Umbilical cord (tissue), 2 donors: ENCODE data around the gene PTPN2. TPM values are rescaled to one million over a fixed set of nuclear protein-coding genes. Genes with fewer than 3 reads are reported as not detected.
"Not testable (repeated sequence)": the region's sequence is repeated elsewhere in the genome, so short reads cannot be mapped to it uniquely, and the experiment has no call there.

Experiments used
- DNase-seq: peaks from one replicate; pipeline ENCODE4 v3.0.0-alpha.2; 2015; ENCODE audit warnings: low spot score
- total RNA-seq: library from RNA; depleted of rRNA; stranded (reverse); fragments of >200 nt; gene quantifications from one replicate; pipeline ENCODE4 v1.2.3, GENCODE V29; 2014; ENCODE audit warnings: low replicate concordance; ENCODE audit not compliant: insufficient read depth

PTPN2 gene
- 21.9 TPM for total RNA-seq

DNA sequence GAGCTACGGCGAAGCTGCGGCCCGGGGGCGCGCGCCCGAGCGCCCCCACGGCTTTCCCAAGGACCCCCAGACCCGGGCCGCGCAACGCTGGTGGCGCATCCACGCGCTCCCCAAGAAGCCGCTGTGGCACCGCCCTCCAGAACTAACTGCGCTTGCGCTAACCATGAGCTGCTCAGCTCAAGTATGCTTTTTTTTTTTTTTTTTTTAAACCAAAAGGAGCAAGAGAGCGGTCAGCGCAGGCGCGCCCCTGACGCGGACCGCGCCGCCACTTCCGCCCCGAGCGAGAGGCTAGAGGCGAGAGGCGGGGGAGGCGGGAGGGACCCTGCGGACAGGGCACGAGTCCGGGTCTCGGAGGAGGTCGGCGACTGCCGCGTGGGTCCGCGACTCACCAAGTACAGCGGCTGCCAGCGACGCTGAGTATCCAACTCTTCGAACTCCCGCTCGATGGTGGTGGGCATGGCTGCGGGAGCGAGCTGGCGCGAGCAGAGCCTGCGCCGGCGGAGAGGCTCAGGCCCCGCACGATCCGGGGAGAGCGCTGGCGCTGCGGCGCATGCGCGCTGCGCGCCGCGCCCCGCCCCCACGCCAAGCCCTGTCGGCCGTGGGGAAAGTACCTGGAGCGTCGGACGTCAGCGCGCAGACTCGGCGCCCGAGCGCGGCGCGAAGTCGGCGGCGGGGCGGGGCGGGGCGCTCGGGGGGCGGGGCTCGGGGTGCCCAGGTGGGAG, at the start of gene PTPN2:
PTPN2 (minus strand) TSS at position 554 of the 722 bp plus-strand sequence; CDS start at position 458, 96 bp downstream.
- DNase-seq: peak; percentile 98

DNA sequence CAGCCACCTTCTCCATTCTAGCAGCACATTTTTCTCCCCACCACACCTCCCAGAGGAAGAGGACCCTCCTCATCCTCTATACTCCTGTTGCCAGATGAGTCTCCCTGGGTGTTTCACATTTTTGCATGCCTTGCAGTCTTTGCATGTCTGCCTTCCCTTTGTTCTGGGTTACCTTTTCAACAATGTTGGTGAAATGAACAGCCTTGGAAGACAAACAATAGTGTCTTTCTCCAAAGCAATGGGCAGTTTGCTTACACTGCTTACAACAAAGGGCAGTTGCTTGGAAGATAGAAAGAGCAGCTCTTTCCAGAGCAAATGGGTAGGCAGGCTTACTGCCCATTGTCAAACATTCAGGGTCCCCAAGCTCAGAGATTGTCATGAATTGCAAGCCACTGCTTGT, 49.3 kb upstream of the PTPN2 start:
- no peak for DNase-seq

DNA sequence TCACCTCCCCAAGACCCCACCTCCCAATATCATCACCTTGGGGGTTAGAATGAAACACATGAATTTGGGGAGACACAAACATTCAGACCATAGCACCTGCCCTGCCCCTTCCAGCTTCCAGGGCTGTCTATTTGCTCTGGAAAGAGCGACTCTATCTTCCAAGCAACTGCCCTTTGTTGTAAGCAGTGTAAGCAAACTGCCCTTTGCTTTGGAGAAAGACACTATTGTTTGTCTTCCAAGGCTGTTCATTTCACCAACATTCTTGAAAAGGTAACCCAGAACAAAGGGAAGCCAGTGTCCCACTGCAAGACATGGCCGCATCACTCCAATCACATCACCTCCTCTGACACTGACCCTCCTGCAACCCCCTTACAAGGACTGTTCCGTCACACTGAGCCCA, 46.9 kb upstream of the PTPN2 start:
- DNase-seq: no peak

DNA sequence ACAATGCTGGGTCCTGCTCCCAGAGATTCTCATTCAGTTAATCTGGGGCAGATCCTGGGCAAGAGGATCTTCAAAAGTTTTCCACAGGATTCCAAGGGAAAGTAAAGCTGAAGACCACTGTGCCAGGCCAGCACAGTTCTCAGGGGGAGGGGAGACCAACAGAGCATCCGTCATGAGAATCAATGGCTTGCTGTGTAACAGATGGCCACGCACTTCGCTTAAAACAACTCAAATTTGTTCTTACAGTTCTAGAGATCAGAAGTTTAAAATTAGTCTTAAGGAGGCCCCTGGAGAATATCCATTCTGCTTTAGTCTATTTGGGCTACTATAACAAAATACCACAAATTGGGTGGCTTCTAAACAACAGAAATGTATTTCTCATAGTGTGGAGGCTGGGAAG, 46.3 kb upstream of the PTPN2 start:
- DNase-seq: no peak

DNA sequence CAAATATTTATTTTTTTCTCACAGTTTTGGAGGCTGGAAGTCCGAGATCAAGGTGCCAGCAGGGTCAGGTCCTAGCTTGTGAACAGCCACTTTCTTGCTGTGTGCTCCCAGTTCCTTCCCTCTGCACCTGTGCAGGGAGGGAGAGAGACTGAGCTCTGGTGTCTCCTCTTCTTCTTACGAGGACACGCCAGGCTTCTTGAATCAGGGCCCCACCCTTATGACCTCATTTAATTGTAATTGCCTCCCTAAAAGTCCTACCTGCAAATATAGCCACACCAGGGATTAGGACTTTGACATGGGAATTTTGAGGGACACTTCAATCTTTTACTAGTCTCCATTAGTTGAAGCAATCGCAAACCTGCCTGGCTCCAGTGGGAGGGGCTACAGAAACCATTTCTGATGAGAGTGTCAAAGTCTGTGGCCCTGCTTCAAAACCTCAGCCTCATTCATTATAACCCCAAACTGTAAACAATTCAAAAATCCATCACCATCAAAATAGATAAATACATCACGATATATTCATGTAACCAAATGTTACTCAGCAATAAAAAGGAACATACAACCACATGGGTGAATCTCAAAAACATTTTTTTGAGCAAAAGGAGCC, 45.5 kb upstream of the PTPN2 start:
- no peak for DNase-seq

DNA sequence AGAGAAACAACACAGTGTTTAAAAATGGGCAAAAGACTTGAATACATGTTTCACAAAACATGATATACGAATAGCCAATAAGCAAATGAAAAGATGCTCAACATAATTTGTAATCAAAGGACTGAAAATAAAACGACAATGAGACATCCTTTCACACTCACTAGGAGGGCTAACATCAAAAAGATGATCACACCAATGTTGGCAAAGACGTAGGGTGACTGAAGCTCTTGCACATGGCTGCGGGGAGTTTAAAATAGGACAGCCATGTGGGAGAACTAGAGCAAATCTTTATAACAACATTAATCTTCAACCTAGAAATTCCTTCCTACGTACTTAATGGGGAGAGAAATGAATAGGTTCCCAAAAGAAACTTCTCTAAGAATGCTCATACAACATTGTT, 44.6 kb upstream of the PTPN2 start:
- DNase-seq: no peak

DNA sequence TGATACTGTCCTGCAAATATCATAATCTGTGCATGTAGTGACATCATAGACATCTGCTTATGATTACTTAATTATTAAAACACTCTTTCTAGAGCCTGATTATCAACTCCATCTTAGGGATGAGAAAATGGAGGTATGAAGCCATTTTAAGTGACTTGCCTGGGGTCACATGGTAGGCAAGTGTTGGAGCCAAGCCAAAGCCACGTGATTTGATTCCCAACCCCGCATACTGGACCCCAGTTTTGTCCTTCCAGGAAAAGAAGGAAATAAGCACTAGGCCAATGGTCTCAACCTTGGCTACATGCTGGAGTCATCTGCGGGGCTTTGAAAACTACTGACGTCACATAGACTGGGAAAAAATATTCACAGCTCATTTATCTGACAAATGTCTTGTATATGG, 44.2 kb upstream of the PTPN2 start:
- DNase-seq: no peak

DNA sequence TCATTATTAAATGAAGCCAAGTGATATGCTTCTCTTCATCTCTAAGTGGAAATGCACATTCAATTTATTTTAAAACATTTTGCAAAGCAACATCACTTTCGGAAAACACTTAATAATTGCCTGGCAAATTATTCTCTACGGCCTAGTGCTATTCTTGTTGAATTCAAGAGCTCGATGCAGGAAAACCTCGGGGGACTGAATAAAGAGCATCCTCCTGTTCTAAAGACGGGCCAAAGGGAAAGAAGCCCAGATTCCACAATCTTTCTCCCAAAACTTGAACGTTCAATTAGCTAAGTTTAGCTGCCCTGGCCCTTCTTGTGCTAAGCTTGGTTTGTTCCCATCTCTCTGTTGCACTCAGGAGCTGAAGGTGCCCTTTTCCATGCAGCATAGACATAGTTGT, 40.6 kb upstream of the PTPN2 start:
- no peak for DNase-seq

DNA sequence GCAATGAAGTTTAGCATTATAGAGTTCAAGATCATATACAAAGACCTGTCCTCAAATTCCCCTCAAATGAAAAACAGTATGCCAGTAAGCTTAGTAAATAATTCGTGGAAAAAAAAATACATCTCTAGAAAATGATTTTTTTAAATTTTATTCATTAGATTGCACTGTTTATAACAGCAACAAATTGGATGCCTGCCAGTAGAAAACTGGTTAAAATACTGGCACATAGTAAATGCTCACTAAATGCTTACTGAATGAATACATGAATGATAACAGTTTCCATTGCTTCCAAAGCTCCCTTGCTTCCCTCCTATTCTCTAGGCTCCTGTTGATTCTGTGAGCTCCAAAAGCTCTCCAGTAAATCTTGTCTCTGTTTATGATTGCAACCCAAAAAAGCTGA, 38.2 kb upstream of the PTPN2 start:
- DNase-seq: no peak

DNA sequence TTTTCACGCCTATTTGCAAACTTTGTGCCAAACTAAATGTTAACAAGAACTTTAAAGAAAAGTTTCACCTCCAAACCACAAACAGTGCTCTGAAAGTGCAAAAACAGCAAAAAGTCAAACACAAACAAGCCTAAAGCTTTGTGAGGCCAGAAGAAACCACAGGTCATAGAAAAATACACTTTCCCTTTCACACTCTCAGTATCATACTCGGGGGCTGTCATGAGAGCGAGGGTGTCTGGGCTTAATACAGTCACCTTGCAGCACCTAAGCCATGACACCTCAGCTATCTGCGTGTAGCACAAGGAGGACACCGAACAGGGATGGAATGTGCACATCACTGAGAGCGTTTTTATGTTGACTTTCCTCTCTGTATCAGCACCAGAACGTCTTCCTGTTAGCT, 37.1 kb upstream of the PTPN2 start:
- DNase-seq: no peak

DNA sequence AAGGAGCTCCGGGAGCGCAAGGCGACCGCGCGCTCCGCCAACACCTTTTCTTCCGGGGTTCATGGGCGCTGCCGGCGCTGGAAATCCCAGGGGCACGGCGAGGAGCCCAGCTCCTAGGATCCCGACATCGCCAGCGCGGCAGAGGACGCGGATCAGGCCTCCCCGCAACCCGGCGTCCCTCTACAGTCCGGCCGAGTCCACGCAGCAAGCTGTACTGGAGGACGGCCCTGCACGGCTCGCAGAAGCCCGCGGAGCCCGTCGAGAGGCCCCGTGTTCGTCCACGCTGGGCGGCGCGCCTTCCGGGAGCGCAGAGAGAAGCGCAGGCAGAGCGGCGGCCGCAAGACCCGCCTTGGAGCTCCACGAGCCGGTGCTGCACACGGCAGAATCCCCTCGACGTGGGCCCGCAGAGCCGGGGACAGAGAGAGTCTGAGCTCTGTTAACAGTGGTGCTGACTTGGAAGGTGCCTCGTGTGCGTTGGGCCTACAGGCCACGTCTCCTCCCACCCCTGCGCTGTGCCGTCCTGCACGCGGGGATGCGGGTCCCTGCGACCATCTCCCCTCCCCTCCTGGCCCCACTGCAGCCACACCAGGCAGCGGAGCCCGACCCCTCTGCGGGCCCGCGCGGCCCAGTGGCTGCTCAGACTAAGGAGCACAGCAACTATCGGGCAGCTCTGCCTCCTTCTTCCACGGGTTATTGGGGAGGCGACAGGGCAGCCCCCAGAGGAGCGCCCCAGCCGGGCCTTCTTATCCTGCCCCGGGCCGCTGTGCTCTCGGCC, 28.1 kb upstream of the PTPN2 start:
- no peak for DNase-seq

DNA sequence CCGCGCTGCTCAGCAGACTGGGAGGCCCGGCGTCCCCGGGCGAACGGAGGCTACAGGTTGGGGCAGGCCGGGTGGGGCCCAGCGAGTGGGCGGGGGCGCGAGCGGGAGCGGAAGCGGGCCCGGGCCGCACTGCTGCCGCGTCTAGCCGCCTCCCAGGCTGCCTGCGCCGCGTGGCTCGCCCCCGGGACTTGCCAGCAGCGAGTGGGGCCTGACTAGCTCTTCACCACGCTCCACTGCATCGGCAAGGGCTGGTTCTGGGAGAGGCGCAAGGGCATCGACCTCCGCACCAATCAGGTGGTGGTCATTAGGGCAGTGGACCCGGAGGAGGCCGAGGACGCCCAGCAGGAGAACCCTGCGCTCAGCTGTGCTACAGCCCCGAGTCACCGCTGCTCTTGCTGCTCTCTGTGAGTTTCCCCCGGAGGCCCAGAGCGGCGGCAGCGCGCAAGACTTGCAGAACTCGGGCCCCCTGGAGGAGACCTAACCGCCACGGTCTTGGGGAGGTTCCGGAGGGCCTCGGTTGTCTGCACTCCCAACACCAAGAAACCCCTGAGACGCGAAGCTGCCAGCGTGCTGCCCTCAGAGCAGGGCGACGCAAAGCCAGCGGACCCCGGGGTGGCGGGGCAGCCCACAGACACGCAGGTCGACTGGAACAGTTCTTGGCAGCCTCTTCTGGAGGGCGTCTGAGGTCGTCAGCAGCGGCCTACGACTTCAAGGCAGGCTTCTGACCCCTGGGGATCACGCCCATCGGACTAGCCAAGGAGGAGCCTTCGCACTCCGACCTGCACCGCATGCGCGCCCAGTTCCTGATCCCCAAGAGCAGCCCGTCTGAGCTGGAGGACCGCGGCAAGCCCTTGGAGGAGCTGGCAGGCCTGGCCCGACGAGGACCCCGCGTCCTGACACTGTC, 27.2 kb upstream of the PTPN2 start:
- peak; percentile 44 for DNase-seq

DNA sequence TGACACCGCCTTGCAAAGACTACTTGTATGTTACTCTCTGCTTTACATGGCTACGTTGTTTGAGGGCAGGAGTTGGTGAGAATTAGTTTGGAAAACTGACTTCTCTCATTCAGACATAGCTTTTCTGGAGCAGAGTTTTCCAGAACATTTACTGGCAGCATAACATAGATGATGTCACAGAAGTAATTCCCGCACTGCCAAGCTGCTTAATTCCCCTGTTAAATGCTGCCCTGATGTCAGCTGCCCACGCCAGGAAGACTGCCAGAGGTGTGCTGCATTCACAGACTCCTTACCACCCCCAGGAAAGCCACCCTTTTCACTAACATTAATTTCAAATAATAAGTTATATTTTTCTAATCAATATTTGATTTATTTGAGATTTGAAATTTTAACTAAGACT, 24.7 kb upstream of the PTPN2 start:
- no peak for DNase-seq

DNA sequence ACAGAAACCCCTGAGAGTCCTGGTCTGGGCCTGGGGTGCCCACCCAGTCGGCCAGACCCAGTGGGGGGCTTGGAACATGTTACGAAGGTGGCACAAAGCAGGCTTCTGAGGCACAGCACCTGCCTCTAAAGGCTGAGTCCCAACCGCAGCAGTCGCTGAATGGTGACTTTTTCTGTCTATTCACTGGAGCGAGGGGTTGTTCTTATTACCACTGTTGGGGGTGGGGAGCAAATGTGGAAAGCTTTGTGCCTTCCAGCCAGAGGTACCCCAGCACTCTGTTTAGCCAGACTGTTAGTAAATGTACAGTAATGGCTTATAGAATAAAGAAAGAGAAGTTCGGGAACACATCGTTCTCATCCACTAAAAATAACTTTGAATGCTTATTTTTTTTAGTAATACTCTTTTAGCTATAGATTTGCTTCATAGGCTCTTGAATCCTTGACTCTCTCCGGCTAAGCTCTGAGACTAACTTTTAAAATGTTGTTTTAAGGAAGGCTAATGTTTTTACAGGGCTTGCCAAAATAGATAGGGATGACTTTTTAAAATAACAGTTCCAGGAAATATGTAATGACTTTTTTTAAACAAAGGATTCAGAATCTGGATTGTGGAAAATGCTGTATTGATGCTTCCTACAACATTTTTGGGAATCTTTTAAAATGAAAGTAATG, 23.4 kb upstream of the PTPN2 start:
- peak; percentile 65 for DNase-seq

DNA sequence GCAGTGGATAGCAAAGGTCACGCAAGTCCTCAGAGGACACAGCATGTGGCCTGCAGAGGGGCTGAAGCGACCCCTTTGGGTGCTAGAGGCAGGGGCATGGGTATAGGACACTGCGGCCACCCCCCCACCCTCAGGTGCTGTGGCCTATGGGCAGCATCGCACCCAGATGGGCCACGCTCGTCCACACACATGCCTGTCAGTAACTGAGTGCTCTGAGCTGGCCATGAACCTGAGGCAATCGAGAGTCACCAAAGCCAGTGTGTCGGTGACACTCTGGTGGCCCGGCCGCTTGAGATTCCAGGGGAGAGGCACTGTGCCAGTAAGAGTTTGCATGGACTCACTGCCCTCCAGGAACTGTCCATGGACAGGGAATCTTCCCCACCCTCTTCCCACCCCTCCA, 22.7 kb upstream of the PTPN2 start:
- no peak for DNase-seq

DNA sequence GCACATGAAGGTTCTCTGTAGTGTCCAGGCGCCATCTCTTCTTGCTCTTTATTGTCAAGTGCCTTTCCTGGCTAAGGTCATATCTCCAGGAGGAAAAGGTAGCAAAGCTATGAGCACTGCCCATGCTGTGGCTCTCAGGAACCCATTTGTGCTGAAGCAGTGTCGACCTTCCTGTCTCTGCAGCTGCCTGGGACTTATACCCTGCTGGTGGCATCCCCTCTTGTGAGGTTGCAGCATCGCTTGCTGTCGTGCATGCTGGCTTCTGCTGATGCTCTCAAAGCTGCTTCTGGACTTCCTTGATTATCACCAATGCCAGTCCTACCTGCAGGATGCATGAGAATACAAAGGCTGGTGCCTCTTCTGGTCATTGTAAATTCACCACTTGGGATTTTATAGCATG, 22.1 kb upstream of the PTPN2 start:
- no peak for DNase-seq

DNA sequence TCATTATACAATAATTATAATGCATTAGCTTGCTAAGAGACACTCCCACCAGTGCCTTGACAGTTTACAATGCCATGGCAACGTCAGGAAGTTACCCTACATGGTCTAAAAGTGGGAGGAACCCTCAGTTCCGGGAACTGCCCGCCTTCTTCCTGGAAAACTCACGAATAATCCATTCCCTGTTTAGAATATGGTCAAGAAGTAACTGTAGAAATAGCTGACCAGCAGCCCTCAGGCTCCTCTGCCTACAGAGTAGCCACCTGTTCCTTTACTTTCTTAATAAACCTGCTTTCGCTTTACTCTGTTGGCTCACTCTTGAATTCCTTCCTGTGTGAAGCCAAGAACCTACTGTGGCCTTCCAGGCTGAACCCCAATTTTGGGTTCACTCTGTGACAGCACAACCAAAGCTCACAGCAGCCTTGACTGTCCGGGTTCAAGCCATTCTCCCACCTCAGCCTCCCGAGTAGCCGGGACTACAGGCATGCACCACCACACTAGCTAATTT, 20.0 kb upstream of the PTPN2 start:
- DNase-seq: no peak

DNA sequence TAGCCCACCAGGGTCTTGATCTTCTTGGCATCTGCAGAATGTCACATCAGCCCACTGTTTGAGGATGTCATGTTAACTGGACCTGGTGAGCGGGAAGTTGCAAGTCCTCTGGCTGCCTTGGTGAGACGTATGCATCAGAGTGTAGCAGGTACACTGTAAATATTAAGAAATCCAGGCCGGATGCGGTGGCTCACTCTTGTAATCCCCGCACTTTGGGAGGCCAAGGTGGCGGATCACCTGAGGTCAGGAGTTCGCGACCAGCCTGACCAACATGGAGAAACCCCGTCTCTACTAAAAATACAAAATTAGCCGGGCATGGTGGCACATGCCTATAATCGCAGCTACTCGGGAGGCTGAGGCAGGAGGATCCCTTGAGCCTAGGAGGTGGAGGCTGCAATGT, 17.2 kb upstream of the PTPN2 start:
- DNase-seq: not testable (repeated sequence)

DNA sequence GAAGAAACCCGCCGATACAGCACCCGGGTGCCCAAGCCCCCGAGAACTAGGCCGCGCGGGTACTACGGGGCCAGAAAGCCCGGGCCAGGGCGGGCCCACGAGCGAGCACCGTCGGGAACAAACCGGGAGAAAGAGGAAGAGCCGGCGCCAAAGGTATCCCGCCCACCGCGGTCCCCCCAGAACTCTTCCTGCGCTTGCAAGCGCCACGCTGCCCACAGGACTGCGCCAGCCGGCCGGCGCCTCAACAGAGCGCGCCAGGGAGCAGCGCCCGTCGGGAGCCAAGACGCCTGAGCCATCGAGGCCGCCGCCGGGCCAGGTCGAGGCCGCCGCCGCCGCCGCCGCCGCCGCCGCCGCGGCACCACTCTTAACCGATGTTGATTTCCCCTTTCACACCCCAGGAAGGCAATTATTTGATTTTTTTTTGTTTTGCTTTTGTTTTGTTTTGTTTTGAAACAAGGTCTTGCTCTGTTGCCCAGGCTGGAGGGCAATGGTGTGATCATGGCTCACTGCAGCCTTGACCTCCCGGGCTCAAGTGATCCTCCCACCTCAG, 12.8 kb upstream of the PTPN2 start:
- not testable (repeated sequence) for DNase-seq

DNA sequence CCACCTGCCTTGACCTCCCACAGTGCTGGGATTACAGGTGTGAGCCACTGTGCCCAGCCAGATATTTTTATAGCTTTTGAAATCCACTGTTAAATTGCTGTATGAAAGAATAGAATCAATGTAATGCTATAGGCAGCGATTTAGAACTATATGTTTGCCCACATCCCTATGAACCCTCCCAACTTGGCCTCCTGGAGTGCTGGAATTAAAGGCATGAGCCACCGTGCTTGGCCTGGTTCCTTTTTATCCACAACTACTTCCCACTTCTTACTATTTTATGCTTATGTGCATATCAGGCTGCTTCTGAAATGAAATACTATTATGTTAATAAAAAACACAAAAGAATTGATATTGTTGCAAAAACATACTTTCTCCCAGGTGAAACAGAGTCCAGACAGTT, 11.6 kb upstream of the PTPN2 start:
- DNase-seq: no peak

DNA sequence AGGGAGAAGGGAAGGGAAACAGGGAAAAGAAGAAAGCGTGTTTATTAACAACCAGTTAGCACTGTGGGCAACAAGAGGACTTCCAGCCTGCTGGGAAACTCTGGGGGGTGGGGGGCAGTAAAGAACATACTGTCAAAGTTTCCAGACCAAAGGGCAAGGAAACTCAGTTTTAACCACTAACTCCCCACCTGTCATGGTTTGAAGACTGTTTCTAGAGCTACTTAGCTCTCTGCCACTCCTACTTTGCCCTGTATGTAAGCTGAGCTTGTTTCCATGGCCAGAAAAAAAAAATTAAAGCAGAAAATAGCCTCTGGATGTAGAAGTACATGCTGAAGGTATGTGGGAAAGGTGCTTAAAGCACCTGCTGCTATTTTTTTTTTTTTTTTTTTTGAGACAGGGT, 11.0 kb upstream of the PTPN2 start:
- no peak for DNase-seq
